Measurements from ENCODE around the gene CST7.

Gene CST7

DNA sequence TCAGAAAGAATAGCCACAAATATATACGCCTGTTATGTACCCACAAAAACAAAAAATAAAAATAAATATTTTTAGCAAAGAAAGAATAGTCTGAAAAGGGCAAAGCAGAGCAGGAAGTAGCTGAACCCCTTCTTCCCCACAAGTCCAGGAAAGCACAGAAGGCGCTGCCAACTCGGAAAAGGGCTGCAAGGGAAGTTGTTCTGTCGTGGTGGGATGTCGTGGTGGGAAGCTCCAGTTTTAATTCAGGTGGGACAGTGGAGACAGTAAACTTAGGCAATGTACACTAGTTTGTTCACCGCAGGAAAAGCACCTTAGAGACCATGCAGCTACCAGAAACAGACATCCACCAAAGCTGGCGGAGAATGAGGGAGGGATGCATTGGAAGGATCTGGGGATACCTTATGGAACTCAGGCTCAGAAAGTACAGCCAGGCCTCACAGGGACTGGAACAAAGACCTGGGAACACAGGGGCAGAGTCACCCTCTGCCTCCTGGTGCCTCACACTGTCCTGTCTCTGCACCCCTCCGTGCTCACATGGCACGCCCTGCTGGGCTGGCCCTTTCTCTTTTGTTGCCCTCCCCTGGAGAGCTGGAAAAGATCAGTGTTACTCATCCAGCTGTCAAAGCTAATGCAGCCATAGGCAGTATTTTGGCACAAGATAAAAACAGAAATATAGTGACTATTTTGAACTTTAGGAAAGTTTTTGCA lies 46.8 kb downstream of the CST7 start:
- CTCF ChIA-PET: interaction anchor here (1.0 to 8.2 kb wide), 21 partner anchors 10 to 403 kb away, joined by 3 to 160 read pairs (median 6); partner anchors contain the start of gene ACSS1
- WGBS (ENCODE audit: insufficient coverage): 92% methylated on average over 2 of the region's 9 CpGs
- POLR2A ChIA-PET: interaction anchor here (0.6 to 0.8 kb wide), 2 partner anchors 63 to 69 kb away, joined by 3 read pairs; partner anchors contain the start of gene ACSS1
- H3K36me3 ChIP-seq (ENCODE audit: control insufficient read depth in 4 of 4, insufficient read depth in 4 of 4, low read length in 3 of 4): no peaks in the 10 kb centered on the region
- peaks cover 0 to 48% (median 32%) of the 10 kb centered on the region in 4 experiments for H3K4me1 ChIP-seq (ENCODE audit: control extremely low read depth in 1 of 4, control insufficient read depth in 4 of 4, insufficient read depth in 4 of 4, low read length in 3 of 4)
- no peaks in the 10 kb centered on the region for H3K27me3 ChIP-seq (replicated peaks in 2 of 5; ENCODE audit: control insufficient read depth in 4 of 5, insufficient read depth in 5 of 5, low read length in 4 of 5)
- no peak for DNase-seq
- no peak overlapping the region for H3K4me3 ChIP-seq (ENCODE audit: control insufficient read depth in 1 of 7, extremely low read depth in 1 of 7, insufficient read depth in 4 of 7, low read depth in 2 of 7, low read length in 6 of 7)
- H3K9me3 ChIP-seq (ENCODE audit: control extremely low read depth in 1 of 5, control insufficient read depth in 4 of 5, insufficient read depth in 2 of 5, low read depth in 1 of 5, low read length in 4 of 5): no peaks in the 10 kb centered on the region
- no peak overlapping the region for H3K27ac ChIP-seq (ENCODE audit: insufficient read depth in 1 of 2, low read depth in 1 of 2, low read length in 2 of 2, poor library complexity in 1 of 2, severe bottlenecking in 2 of 2)

GRCh38 chr20:24996449-24997377 lies 47.6 kb downstream of the CST7 start:
- no peak for DNase-seq
- peaks cover 0 to 40% (median 24%) of the 10 kb centered on the region in 4 experiments for H3K4me1 ChIP-seq (ENCODE audit: control extremely low read depth in 1 of 4, control insufficient read depth in 4 of 4, insufficient read depth in 4 of 4, low read length in 3 of 4)
- ChIA-PET POLR2A (no interaction called here), CTCF (interaction anchor here (1.0 to 8.2 kb wide), 13 partner anchors 9 to 402 kb away, joined by 3 to 160 read pairs (median 8); partner anchors contain the start of gene ACSS1)
- H3K4me3 ChIP-seq (ENCODE audit: control insufficient read depth in 1 of 7, extremely low read depth in 1 of 7, insufficient read depth in 4 of 7, low read depth in 2 of 7, low read length in 6 of 7): no peak overlapping the region
- H3K27ac ChIP-seq (ENCODE audit: insufficient read depth in 1 of 2, low read depth in 1 of 2, low read length in 2 of 2, poor library complexity in 1 of 2, severe bottlenecking in 2 of 2): no peak overlapping the region
- H3K36me3 ChIP-seq (ENCODE audit: control insufficient read depth in 4 of 4, insufficient read depth in 4 of 4, low read length in 3 of 4): no peaks in the 10 kb centered on the region
- 83% methylated on average over 8 of the region's 9 CpGs for WGBS (ENCODE audit: insufficient coverage)
- H3K9me3 ChIP-seq (ENCODE audit: control extremely low read depth in 1 of 5, control insufficient read depth in 4 of 5, insufficient read depth in 2 of 5, low read depth in 1 of 5, low read length in 4 of 5): no peaks in the 10 kb centered on the region
- no peaks in the 10 kb centered on the region for H3K27me3 ChIP-seq (replicated peaks in 2 of 5; ENCODE audit: control insufficient read depth in 4 of 5, insufficient read depth in 5 of 5, low read length in 4 of 5)

DNA sequence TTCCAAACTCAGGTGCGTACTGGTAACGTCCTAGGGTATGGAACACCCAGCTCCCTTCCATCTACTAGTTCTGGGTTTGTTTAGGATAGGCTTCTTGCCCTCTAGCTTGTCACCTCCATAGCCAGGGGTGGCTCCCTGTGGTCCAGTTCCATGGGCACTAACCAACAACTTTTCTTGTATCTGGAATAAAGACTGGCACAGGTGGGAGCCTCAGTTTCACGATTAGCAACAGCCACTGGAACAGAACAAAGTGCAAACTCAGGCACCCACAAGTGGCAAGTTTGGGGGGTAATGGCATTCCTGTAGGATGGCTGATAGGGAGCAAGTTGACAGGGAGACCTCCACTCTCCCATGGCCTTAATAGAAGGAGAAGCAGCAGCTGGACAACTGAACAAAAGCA lies 49.1 kb downstream of the CST7 start:
- CTCF ChIA-PET: interaction anchor here (0.9 to 8.2 kb wide), 9 partner anchors 11 to 181 kb away, joined by 3 to 160 read pairs (median 3); no protein-coding TSS in a partner anchor
- Histone ChIP-seq H3K9me3 (ENCODE audit: control extremely low read depth in 1 of 5, control insufficient read depth in 4 of 5, insufficient read depth in 2 of 5, low read depth in 1 of 5, low read length in 4 of 5) (peaks cover 0 to 3% (median 3%) of the 10 kb centered on the region in 5 experiments), H3K27me3 (replicated peaks in 2 of 5; ENCODE audit: control insufficient read depth in 4 of 5, insufficient read depth in 5 of 5, low read length in 4 of 5) (no peaks in the 10 kb centered on the region), H3K4me3 (ENCODE audit: control insufficient read depth in 1 of 7, extremely low read depth in 1 of 7, insufficient read depth in 4 of 7, low read depth in 2 of 7, low read length in 6 of 7) (no peak overlapping the region), H3K4me1 (ENCODE audit: control extremely low read depth in 1 of 4, control insufficient read depth in 4 of 4, insufficient read depth in 4 of 4, low read length in 3 of 4) (peaks cover 0 to 29% (median 16%) of the 10 kb centered on the region in 4 experiments), H3K27ac (ENCODE audit: insufficient read depth in 1 of 2, low read depth in 1 of 2, low read length in 2 of 2, poor library complexity in 1 of 2, severe bottlenecking in 2 of 2) (no peak overlapping the region), H3K36me3 (ENCODE audit: control insufficient read depth in 4 of 4, insufficient read depth in 4 of 4, low read length in 3 of 4) (peaks cover 0 to 7% (median 4%) of the 10 kb centered on the region in 4 experiments)
- POLR2A ChIA-PET: no interaction called here
- WGBS (ENCODE audit: insufficient coverage): 93% methylated on average over 3 of the region's 3 CpGs
- no peak for DNase-seq

DNA sequence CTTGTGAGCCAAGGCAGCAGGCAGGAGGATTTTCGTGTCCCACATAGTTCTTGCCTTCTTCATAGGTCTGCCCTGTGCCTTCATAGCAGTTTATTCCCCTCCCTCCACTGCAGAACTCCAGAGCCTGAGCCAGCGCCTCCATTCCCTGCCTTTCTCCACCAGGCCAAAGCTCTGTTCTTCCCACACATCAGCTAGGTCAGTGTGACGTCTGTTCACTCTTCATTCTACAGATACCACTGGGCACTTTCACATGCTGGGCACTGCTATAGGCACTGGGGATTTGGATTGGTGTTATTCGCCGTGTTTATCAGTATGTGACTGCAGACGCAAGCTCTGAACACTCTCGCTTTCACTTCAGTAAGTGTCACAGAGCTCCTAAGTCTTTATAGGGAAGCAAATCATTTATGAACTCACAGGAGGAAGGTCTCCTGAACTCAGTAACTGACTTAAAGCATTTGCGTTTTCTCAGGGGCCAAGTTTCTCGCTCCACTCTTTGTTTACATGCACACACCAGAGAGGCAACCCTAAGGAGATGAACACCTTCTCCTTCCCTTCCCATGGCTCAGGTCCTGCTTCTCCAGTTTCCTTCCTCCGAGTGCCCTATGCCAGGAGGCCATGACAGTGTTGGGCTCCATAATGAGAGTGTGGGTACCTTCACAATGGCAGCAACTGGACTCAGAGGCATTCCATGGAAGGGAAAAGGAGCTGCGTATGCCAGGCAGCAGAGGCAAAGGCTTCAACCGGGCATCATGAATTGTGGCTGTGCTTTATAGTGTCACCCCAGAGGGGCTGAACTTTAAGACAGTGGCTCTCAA lies 49.8 kb downstream of the CST7 start:
- no peak overlapping the region for H3K4me3 ChIP-seq (ENCODE audit: control insufficient read depth in 1 of 7, extremely low read depth in 1 of 7, insufficient read depth in 4 of 7, low read depth in 2 of 7, low read length in 6 of 7)
- H3K4me1 ChIP-seq (ENCODE audit: control extremely low read depth in 1 of 4, control insufficient read depth in 4 of 4, insufficient read depth in 4 of 4, low read length in 3 of 4): peaks cover 0 to 22% (median 11%) of the 10 kb centered on the region in 4 experiments
- CTCF ChIA-PET: interaction anchor here (1.1 to 8.2 kb wide), 12 partner anchors 11 to 95 kb away, joined by 3 to 160 read pairs (median 3); no protein-coding TSS in a partner anchor
- peaks cover 0 to 13% (median 5%) of the 10 kb centered on the region in 4 experiments for H3K36me3 ChIP-seq (ENCODE audit: control insufficient read depth in 4 of 4, insufficient read depth in 4 of 4, low read length in 3 of 4)
- POLR2A ChIA-PET: no interaction called here
- no peaks in the 10 kb centered on the region for H3K27me3 ChIP-seq (replicated peaks in 2 of 5; ENCODE audit: control insufficient read depth in 4 of 5, insufficient read depth in 5 of 5, low read length in 4 of 5)
- no peak overlapping the region for H3K27ac ChIP-seq (ENCODE audit: insufficient read depth in 1 of 2, low read depth in 1 of 2, low read length in 2 of 2, poor library complexity in 1 of 2, severe bottlenecking in 2 of 2)
- DNase-seq: no peak
- 94% methylated on average over 11 of the region's 12 CpGs for WGBS (ENCODE audit: insufficient coverage)
- peaks cover 0 to 3% (median 3%) of the 10 kb centered on the region in 5 experiments for H3K9me3 ChIP-seq (ENCODE audit: control extremely low read depth in 1 of 5, control insufficient read depth in 4 of 5, insufficient read depth in 2 of 5, low read depth in 1 of 5, low read length in 4 of 5)

GRCh38 chr20:24999568-24999967 lies 50.5 kb downstream of the CST7 start:
- WGBS (ENCODE audit: insufficient coverage): 100% methylated on average over 4 of the region's 4 CpGs
- H3K27me3 ChIP-seq (replicated peaks in 2 of 5; ENCODE audit: control insufficient read depth in 4 of 5, insufficient read depth in 5 of 5, low read length in 4 of 5): no peaks in the 10 kb centered on the region
- peaks cover 0 to 14% (median 9%) of the 10 kb centered on the region in 4 experiments for H3K36me3 ChIP-seq (ENCODE audit: control insufficient read depth in 4 of 4, insufficient read depth in 4 of 4, low read length in 3 of 4)
- H3K27ac ChIP-seq (ENCODE audit: insufficient read depth in 1 of 2, low read depth in 1 of 2, low read length in 2 of 2, poor library complexity in 1 of 2, severe bottlenecking in 2 of 2): no peak overlapping the region
- CTCF ChIA-PET: interaction anchor here (1.1 to 8.2 kb wide), 9 partner anchors 10 to 94 kb away, joined by 3 to 160 read pairs (median 3); no protein-coding TSS in a partner anchor
- POLR2A ChIA-PET: no interaction called here
- H3K9me3 ChIP-seq (ENCODE audit: control extremely low read depth in 1 of 5, control insufficient read depth in 4 of 5, insufficient read depth in 2 of 5, low read depth in 1 of 5, low read length in 4 of 5): peaks cover 0 to 3% (median 3%) of the 10 kb centered on the region in 5 experiments
- peaks cover 0 to 20% (median 9%) of the 10 kb centered on the region in 4 experiments for H3K4me1 ChIP-seq (ENCODE audit: control extremely low read depth in 1 of 4, control insufficient read depth in 4 of 4, insufficient read depth in 4 of 4, low read length in 3 of 4)
- no peak for DNase-seq
- no peak overlapping the region for H3K4me3 ChIP-seq (ENCODE audit: control insufficient read depth in 1 of 7, extremely low read depth in 1 of 7, insufficient read depth in 4 of 7, low read depth in 2 of 7, low read length in 6 of 7)

- Histone ChIP-seq H3K4me3 (ENCODE audit: control insufficient read depth in 1 of 7, extremely low read depth in 1 of 7, insufficient read depth in 4 of 7, low read depth in 2 of 7, low read length in 6 of 7) (no peak overlapping the region), H3K9me3 (ENCODE audit: control extremely low read depth in 1 of 5, control insufficient read depth in 4 of 5, insufficient read depth in 2 of 5, low read depth in 1 of 5, low read length in 4 of 5) (peaks cover 0 to 3% (median 3%) of the 10 kb centered on the region in 5 experiments), H3K27ac (ENCODE audit: insufficient read depth in 1 of 2, low read depth in 1 of 2, low read length in 2 of 2, poor library complexity in 1 of 2, severe bottlenecking in 2 of 2) (no peak overlapping the region), H3K27me3 (replicated peaks in 2 of 5; ENCODE audit: control insufficient read depth in 4 of 5, insufficient read depth in 5 of 5, low read length in 4 of 5) (no peaks in the 10 kb centered on the region), H3K36me3 (ENCODE audit: control insufficient read depth in 4 of 4, insufficient read depth in 4 of 4, low read length in 3 of 4) (peaks cover 0 to 18% (median 10%) of the 10 kb centered on the region in 4 experiments), H3K4me1 (ENCODE audit: control extremely low read depth in 1 of 4, control insufficient read depth in 4 of 4, insufficient read depth in 4 of 4, low read length in 3 of 4) (peaks cover 0 to 15% (median 5%) of the 10 kb centered on the region in 4 experiments)
- WGBS (ENCODE audit: insufficient coverage): 23% methylated on average over 4 of the region's 4 CpGs
- ChIA-PET POLR2A (no interaction called here), CTCF (interaction anchor here (0.9 to 8.2 kb wide), 5 partner anchors 9 to 71 kb away, joined by 3 to 160 read pairs (median 3); no protein-coding TSS in a partner anchor)
- DNase-seq: peak in 2 of 3 donors; percentile 55 to 70
Observed at GRCh38 chr20:25000268-25000801, 51.3 kb downstream of the CST7 start.

Measured in common myeloid progenitor, CD34-positive (primary cell).